Mesodermal cell (in vitro differentiated cells): ENCODE measurements around the gene KLK11.

Source experiments
- H3K27ac ChIP-seq: 2 replicates; pipeline ENCODE4 v1.7.0; 2013; ENCODE audit warnings: mild to moderate bottlenecking, low read depth, low read length, moderate library complexity; ENCODE audit not compliant: severe bottlenecking
- H3K36me3 ChIP-seq: 2 replicates; pipeline ENCODE4 v1.7.1; 2013; ENCODE audit warnings: mild to moderate bottlenecking, low read length, moderate library complexity; ENCODE audit not compliant: control insufficient read depth, insufficient read depth
- H3K4me1 ChIP-seq: one replicate; pipeline ENCODE4 v1.7.1; 2013; ENCODE audit warnings: mild to moderate bottlenecking, low read length; ENCODE audit not compliant: insufficient read depth, control insufficient read depth, poor library complexity, severe bottlenecking
- H3K4me3 ChIP-seq: 2 replicates; pipeline ENCODE4 v1.7.0; 2013; ENCODE audit warnings: low read length, control low read depth, mild to moderate bottlenecking; ENCODE audit not compliant: insufficient read depth, poor library complexity, severe bottlenecking; ENCODE audit errors: extremely low read depth
- H3K9me3 ChIP-seq: 2 replicates; pipeline ENCODE4 v1.7.1; 2013; ENCODE audit warnings: mild to moderate bottlenecking, low read length, moderate library complexity; ENCODE audit not compliant: control insufficient read depth
- WGBS, 2 experiments: methylation state at CpG; one replicate each; pipeline ENCODE4 v1.1.5; 2013; ENCODE audit warnings: missing lambda C conversion rate in 2 of 2; ENCODE audit not compliant: insufficient coverage in 2 of 2; 5-methylcytosine and 5-hydroxymethylcytosine counted together

The KLK11 gene

DNA sequence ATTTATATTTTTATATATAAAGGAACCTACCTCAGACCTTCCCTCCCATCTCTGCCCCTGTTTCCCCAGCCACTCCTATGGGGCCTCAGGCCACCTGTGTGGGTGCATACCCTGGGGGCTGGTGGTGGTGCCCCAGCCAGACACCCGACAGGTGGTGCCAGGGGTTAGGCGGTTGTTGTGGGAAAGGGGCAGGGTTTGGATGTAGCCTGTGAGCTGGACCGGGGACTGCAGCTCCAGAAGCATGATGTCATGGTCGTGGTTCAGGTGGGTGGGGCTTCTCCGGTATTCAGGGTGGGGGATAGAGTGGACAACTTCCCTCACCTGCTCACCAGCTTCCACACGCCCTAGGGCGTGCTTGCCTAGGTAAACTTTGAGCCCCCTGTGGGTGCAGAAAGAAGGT, 33.3 kb upstream of the KLK11 start:
- Histone ChIP-seq H3K4me3 (no peak overlapping the region), H3K9me3 (no peaks in the 10 kb centered on the region), H3K27ac (no peak overlapping the region), H3K4me1 (no peaks in the 10 kb centered on the region), H3K36me3 (no peaks in the 10 kb centered on the region)
- whole genome bisulfite sequencing, 2 experiments: 60 to 79% methylated on average over 1 to 3 of the region's 7 CpGs

DNA sequence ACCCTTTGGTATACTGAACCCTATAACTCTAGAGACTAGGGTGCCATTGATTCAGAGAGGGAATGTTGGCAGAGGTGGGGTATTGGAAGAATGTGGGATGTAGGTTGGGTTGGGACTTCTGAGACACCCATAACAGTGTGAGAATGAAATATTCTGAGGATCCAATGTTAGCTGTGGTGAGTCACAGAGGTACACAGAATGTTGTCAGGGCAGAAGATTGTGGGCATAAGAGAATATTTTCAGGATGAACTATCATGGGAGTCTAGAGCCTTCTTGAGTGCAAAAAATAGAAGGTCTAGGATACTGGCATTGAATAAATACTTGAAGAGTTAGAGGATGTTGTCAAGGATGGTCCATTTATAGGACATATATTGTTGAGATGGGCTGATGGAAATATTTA, 29.4 kb upstream of the KLK11 start:
- Histone ChIP-seq H3K4me3 (no peak overlapping the region), H3K9me3 (no peaks in the 10 kb centered on the region), H3K27ac (no peak overlapping the region), H3K36me3 (no peaks in the 10 kb centered on the region), H3K4me1 (no peaks in the 10 kb centered on the region)

DNA sequence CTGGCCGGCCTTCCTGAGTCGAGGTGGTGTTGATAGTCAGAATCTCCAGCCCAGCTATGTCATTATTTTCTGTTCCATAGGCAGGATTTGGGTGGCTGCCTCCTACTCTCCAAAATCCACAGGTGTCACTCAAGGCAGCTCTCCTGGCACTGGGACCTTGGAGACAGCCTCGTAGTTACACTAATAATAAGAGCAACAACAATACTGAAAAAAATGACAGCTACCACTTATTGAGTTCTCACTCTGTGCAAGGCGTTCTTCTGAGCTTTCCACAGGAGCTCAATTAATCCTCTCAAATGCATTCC, 20.6 kb upstream of the KLK11 start:
- Histone ChIP-seq H3K36me3 (no peaks in the 10 kb centered on the region), H3K4me3 (no peak overlapping the region), H3K9me3 (no peaks in the 10 kb centered on the region), H3K27ac (no peak overlapping the region), H3K4me1 (no peaks in the 10 kb centered on the region)
- 6 to 30% methylated on average over 2 to 4 of the region's 4 CpGs for WGBS, 2 experiments

DNA sequence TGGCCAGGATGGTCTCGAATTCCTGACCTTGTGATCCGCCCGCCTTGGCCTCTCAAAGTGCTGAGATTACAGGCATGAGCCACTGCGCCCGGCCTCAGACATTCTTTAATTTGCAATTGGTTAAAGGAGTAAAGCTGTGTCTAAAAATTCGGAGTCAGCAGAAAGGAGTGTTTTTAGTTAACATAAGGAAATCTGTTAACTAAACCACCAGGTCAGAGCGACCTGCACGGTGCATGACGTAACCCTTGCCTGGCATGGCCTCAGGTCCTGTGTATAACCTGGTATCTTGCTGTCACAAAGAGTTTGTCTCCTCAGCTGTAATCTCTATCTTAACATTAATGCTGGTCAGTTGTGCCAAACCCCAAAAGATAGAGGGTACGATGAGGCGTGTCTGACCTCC, 17.9 kb upstream of the KLK11 start:
- H3K4me1 ChIP-seq: no peaks in the 10 kb centered on the region
- no peaks in the 10 kb centered on the region for H3K36me3 ChIP-seq
- no peak overlapping the region for H3K4me3 ChIP-seq
- 84 to 86% methylated on average over 8 to 9 of the region's 11 CpGs for WGBS, 2 experiments
- H3K27ac ChIP-seq: no peak overlapping the region
- H3K9me3 ChIP-seq: no peaks in the 10 kb centered on the region

DNA sequence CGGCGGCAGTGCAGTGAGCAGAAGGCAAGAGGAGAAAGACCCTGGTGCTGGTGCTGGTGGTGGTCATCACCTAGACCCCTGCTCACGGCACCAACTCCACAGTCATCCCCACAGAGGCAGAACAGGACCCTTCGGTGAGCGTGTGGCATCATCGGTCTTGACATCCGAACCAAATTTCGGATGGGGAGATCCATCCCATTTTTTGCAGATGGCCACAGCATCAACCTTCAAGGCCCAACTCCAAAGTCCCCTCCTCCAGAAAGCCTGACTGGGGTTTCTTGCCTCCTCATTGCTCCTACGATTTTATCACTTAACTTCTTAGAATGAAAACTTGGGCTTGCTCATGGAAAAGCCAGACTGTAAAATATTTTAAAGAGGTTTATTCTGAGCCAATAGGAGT, 17.1 kb upstream of the KLK11 start:
- H3K4me1 ChIP-seq: no peaks in the 10 kb centered on the region
- 91 to 100% methylated on average over 5 to 8 of the region's 9 CpGs for WGBS, 2 experiments
- H3K36me3 ChIP-seq: no peaks in the 10 kb centered on the region
- H3K9me3 ChIP-seq: no peaks in the 10 kb centered on the region
- H3K4me3 ChIP-seq: no peak overlapping the region
- no peak overlapping the region for H3K27ac ChIP-seq

DNA sequence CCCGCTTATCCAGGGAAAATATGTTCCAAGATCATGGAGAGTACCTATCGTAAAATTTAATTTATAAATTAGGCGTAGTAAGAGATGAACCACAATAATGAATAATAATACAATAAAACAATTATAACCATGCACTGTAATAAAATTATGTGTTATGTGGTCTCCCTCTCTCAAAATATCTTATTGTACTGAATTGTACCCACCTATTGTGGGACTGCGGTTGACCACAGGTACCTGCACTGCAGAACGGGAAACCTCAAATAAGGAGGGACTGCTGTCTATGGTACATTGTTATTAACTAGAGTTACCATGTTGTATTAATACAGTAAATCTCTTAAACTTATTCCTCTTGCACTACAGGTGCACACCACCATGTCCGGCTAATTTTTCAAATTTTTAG, 13.7 kb upstream of the KLK11 start:
- H3K4me3 ChIP-seq: no peak overlapping the region
- WGBS, 2 experiments: no CpG with 5 or more reads among the region's 6 CpGs
- no peaks in the 10 kb centered on the region for H3K36me3 ChIP-seq

DNA sequence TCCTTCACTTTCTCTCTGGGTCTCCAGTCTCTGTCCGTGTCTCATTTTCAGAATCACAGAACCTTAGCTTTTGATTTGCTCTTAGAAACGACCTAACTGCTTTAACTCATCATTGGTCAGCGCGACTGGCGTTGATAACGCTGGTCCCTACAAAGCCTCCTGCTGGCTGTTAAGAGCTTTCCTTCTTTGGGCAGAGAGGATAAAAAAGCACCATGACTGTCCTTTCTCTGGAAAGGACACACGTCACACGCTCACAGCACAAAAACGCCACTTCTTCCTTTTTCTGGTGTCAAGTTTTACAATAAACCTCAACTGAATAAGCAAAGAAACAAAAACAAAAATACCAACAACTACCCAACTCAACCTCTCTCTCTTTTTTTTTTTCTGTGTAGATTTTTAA, 10.1 kb upstream of the KLK11 start:
- no peak overlapping the region for H3K27ac ChIP-seq
- 62 to 68% methylated on average over 6 to 7 of the region's 9 CpGs for WGBS, 2 experiments
- no peaks in the 10 kb centered on the region for H3K36me3 ChIP-seq
- no peaks in the 10 kb centered on the region for H3K4me1 ChIP-seq
- H3K9me3 ChIP-seq: no peaks in the 10 kb centered on the region
- no peak overlapping the region for H3K4me3 ChIP-seq

More for the DNA sequence above, 13.7 kb upstream of the KLK11 start:
- Histone ChIP-seq H3K4me1 (no peaks in the 10 kb centered on the region), H3K27ac (no peak overlapping the region), H3K9me3 (no peaks in the 10 kb centered on the region)

DNA sequence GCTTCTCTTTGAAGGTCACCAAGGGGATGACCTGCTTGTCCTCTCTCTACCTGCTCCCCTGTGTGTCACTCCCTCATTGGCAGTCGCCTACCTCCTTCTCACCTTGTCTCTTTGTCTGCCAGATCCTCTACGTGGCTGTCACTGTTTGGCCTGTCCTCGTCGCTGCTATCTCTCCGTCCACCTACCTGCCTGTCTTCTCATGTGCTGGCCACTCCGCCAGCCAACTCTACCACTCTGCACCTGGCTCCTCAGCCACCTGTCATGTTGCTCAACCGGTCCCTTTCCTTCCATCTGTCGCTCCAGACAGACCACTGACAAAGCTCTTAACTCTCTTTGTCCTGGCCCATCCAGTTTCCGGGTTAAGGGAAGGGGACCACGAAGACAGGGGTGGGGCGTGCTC, 8.3 kb upstream of the KLK11 start, which contains the start of gene KLK12:
KLK12 (minus strand) TSS at position 299 of the 400 bp plus-strand sequence. CDS start 381 bp downstream, outside the sequence.
- Histone ChIP-seq H3K4me1 (no peaks in the 10 kb centered on the region), H3K36me3 (no peaks in the 10 kb centered on the region), H3K27ac (no peak within 1 kb of the TSS), H3K9me3 (no peaks in the 10 kb centered on the region), H3K4me3 (no peak within 1 kb of the TSS)
- WGBS, 2 experiments: 72 to 85% methylated on average over 8 to 9 of the region's 11 CpGs

DNA sequence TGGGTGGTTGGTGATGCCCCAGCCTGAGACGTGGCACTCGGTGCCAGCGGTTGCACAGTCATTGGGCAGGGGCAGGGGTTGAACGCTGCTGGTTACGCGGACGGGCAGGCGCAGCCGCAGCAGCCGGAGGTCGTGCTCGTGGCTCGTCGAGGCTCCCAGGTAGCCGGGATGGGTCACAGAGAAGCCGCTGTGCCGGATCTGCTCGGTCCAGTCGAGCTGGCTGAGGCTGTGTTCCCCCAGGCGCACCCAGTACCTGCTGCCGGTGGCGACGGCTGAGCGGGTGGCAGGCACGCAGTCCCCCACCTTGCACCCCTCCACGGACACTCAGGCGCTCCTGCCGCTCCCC, 5.4 kb upstream of the KLK11 start:
- Histone ChIP-seq H3K4me1 (no peaks in the 10 kb centered on the region), H3K27ac (no peak overlapping the region), H3K4me3 (no peak overlapping the region), H3K9me3 (no peaks in the 10 kb centered on the region), H3K36me3 (no peaks in the 10 kb centered on the region)
- WGBS, 2 experiments: 94% methylated on average over 19 to 28 of the region's 28 CpGs

DNA sequence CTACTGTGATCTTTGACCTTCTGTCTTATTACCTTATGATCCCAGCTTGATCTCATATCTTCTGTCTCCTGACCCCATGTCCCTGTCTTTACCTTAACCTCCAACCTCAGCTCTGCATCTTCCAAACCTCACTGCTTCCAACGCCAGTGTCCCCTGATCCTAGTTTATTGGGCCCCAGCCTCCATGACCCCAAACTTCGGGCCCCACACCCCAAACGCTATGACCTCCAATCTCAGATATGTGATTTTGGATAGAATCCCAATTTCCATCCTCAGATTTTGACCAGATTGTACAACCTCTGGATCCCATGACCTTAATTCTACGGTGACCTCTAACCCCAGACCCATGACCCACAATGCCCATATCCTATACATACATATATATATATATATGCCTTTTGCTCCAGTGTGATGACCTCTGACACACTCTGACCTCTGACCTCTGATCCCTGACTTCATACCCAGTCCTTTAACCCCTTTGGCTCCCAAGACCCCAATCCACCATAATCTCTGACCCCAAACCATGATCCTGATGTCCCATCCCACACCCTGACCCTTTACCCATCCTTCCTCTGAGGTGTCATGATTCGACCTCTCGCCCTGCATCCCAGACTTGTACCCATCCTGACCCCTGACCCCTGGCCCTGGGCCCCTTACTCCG, 4.9 kb upstream of the KLK11 start:
- Histone ChIP-seq H3K4me3 (no peak overlapping the region), H3K9me3 (no peaks in the 10 kb centered on the region), H3K4me1 (no peaks in the 10 kb centered on the region), H3K36me3 (no peaks in the 10 kb centered on the region), H3K27ac (no peak overlapping the region)
- 94 to 95% methylated on average over 5 to 6 of the region's 7 CpGs for WGBS, 2 experiments

DNA sequence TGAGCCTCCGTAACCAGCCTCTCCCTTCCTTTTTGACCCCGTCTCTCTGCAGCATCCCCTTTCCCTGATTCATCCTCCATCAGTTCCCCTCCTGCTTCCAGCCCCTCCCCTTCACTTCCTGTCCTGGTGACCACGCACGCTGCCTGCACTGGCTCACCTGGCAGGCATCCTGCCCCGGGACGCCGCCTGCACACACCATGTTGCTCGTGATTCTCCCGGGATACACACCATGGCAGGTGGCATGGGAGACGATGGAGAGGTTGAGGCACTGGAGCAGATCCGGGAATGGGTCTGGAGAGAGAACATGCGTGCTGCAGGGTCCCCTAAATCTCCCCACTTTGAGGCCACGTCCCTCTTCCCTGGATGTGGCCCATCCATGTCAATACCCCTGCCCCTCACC, 4.2 kb upstream of the KLK11 start:
- WGBS, 2 experiments: 90 to 91% methylated on average over 7 to 10 of the region's 13 CpGs
- H3K9me3 ChIP-seq: no peaks in the 10 kb centered on the region
- H3K27ac ChIP-seq: no peak overlapping the region
- H3K36me3 ChIP-seq: no peaks in the 10 kb centered on the region
- no peaks in the 10 kb centered on the region for H3K4me1 ChIP-seq
- H3K4me3 ChIP-seq: no peak overlapping the region
